HepG2 (cell line): ENCODE measurements around the gene STIM2. TPM values are rescaled to one million over a fixed set of nuclear protein-coding genes. Genes with fewer than 3 reads are reported as not detected.

Experiments
- AHR ChIP-seq: IDR thresholded peaks from 2 replicates; pipeline ENCODE4 v1.6.1; 2018; ENCODE audit warnings: missing genetic modification reagents, missing compliant biosample characterization
- BHLHE40 ChIP-seq: IDR thresholded peaks from 2 replicates; pipeline ENCODE4 v1.6.1; 2011; ENCODE audit warnings: low read length, improper control_type of control experiment
- CBX2 ChIP-seq, 2 experiments: fragments of 200-600 bp in 1 of 2; sonication (generic); formaldehyde crosslinking in 1 of 2; IDR thresholded peaks; 2 replicates each; pipeline versions ENCODE4 v1.7.0 to v1.8.1; 2018 to 2022; ENCODE audit warnings: low read depth in 2 of 2, low read length in 1 of 2, mild to moderate bottlenecking in 1 of 2, missing genetic modification reagents in 1 of 2
- CHCHD3 ChIP-seq: sonication (generic); formaldehyde crosslinking; IDR thresholded peaks from 2 replicates; pipeline ENCODE4 v1.8.0; 2022; ENCODE audit warnings: mild to moderate bottlenecking, missing genetic modification reagents, moderate library complexity
- EEA1 ChIP-seq: sonication (generic); formaldehyde crosslinking; IDR thresholded peaks from 2 replicates; pipeline ENCODE4 v1.5.1; 2020; ENCODE audit warnings: mild to moderate bottlenecking, missing genetic modification reagents, borderline replicate concordance
- FOXK1 ChIP-seq: sonication (generic); formaldehyde crosslinking; IDR thresholded peaks from 2 replicates; pipeline ENCODE4 v1.4.0; 2020; ENCODE audit warnings: low read depth, missing genetic modification reagents, borderline replicate concordance
- GABPB1 ChIP-seq: IDR thresholded peaks from 2 replicates; pipeline ENCODE4 v1.6.1; 2016; ENCODE audit warnings: mild to moderate bottlenecking, missing genetic modification reagents, moderate library complexity, missing compliant biosample characterization
- HDAC2 ChIP-seq: sonication (generic); formaldehyde crosslinking; IDR thresholded peaks from 2 replicates; pipeline ENCODE4 v1.4.0; 2020; ENCODE audit warnings: missing genetic modification reagents
- HNF4G ChIP-seq, 2 experiments: sonication (generic) in 1 of 2; formaldehyde crosslinking in 1 of 2; IDR thresholded peaks; 2 replicates each; pipeline versions ENCODE4 v1.4.0 to v1.6.1; 2011 to 2020; ENCODE audit warnings: borderline replicate concordance in 2 of 2, low read depth in 2 of 2, mild to moderate bottlenecking in 2 of 2, low read length in 1 of 2, missing genetic modification reagents in 1 of 2, moderate library complexity in 1 of 2
- HOMEZ ChIP-seq: IDR thresholded peaks from 2 replicates; pipeline ENCODE4 v1.6.1; 2016; ENCODE audit warnings: low read depth
- JUNB ChIP-seq: sonication (generic); formaldehyde crosslinking; IDR thresholded peaks from 2 replicates; pipeline ENCODE4 v1.8.0; 2022; ENCODE audit warnings: missing genetic modification reagents, mild to moderate bottlenecking, borderline replicate concordance
- KDM2A ChIP-seq: sonication (generic); formaldehyde crosslinking; IDR thresholded peaks from 2 replicates; pipeline ENCODE4 v1.4.0; 2020; ENCODE audit warnings: low read depth, missing genetic modification reagents, borderline replicate concordance
- MIER3 ChIP-seq: IDR thresholded peaks from 2 replicates; pipeline ENCODE4 v1.6.1; 2016; ENCODE audit warnings: missing compliant biosample characterization, borderline replicate concordance
- MNT ChIP-seq: fragments of 450-650 bp; IDR thresholded peaks from 2 replicates; pipeline ENCODE4 v1.6.1; 2016
- MXD4 ChIP-seq: IDR thresholded peaks from 2 replicates; pipeline ENCODE4 v1.6.1; 2016; ENCODE audit warnings: mild to moderate bottlenecking, missing biosample characterization, missing genetic modification reagents
- NFE2 ChIP-seq: sonication (generic); formaldehyde crosslinking; IDR thresholded peaks from 2 replicates; pipeline ENCODE4 v1.4.0; 2020; ENCODE audit warnings: missing genetic modification reagents
- RARA ChIP-seq: IDR thresholded peaks from 2 replicates; pipeline ENCODE4 v1.6.1; 2016; ENCODE audit warnings: missing genetic modification reagents, missing compliant biosample characterization
- RXRB ChIP-seq: IDR thresholded peaks from 2 replicates; pipeline ENCODE4 v1.6.1; 2016; ENCODE audit warnings: borderline replicate concordance, missing genetic modification reagents, missing compliant biosample characterization
- SOX5 ChIP-seq: IDR thresholded peaks from 2 replicates; pipeline ENCODE4 v1.6.1; 2016; ENCODE audit warnings: borderline replicate concordance
- SP5 ChIP-seq: IDR thresholded peaks from 2 replicates; pipeline ENCODE4 v1.6.1; 2016; ENCODE audit warnings: low read depth, borderline replicate concordance
- TBX3 ChIP-seq: fragments of 450-650 bp; IDR thresholded peaks from 2 replicates; pipeline ENCODE4 v1.6.1; 2017; ENCODE audit warnings: antibody characterized with exemption, mild to moderate bottlenecking, inconsistent platforms, borderline replicate concordance
- TGIF2 ChIP-seq: IDR thresholded peaks from 2 replicates; pipeline ENCODE4 v1.6.1; 2016; ENCODE audit warnings: control low read depth, missing compliant biosample characterization
- XBP1 ChIP-seq: sonication (generic); formaldehyde crosslinking; IDR thresholded peaks from 2 replicates; pipeline ENCODE4 v1.5.0; 2020; ENCODE audit warnings: missing genetic modification reagents
- ZNF614 ChIP-seq: IDR thresholded peaks from 2 replicates; pipeline ENCODE4 v1.6.1; 2018; ENCODE audit warnings: missing biosample characterization, missing genetic modification reagents, inconsistent platforms, borderline replicate concordance
- polyA plus RNA-seq, 8 experiments: library from polyadenylated mRNA; depleted of rRNA in 3 of 8; stranded (reverse) in 7 of 8; unstranded in 1 of 8; fragments of >200 nt; fragmentation: Illumina TruSeq in 4 of 8; extraction: Trizol in 4 of 8; gene quantifications; 2 replicates each; pipeline versions ENCODE4 v1.2.1 to v1.2.3, GENCODE V29; 2011 to 2016; ENCODE audit warnings: low read depth in 4 of 8, missing spikeins in 1 of 8, mixed read lengths in 1 of 8; ENCODE audit not compliant: insufficient read depth in 1 of 8
- total RNA-seq, 5 experiments: library from RNA; depleted of rRNA; stranded (reverse); fragments of >200 nt; fragmentation: Illumina TruSeq; extraction: Trizol; gene quantifications; 2 replicates each; pipeline ENCODE4 v1.2.3, GENCODE V29; 2016; ENCODE audit warnings: low read depth in 1 of 5
- TF ChIP-seq, protein P1 (sequence below): sonication (generic); formaldehyde crosslinking; IDR thresholded peaks from 2 replicates; pipeline ENCODE4 v1.4.0; 2020; ENCODE audit warnings: missing genetic modification reagents

The STIM2 gene
- total and polyA plus RNA-seq, 2 of the 13 experiments (the other 11 are each of a cell fraction or from before 2014, with no cell fraction given): 19.3 to 19.4 TPM

DNA sequence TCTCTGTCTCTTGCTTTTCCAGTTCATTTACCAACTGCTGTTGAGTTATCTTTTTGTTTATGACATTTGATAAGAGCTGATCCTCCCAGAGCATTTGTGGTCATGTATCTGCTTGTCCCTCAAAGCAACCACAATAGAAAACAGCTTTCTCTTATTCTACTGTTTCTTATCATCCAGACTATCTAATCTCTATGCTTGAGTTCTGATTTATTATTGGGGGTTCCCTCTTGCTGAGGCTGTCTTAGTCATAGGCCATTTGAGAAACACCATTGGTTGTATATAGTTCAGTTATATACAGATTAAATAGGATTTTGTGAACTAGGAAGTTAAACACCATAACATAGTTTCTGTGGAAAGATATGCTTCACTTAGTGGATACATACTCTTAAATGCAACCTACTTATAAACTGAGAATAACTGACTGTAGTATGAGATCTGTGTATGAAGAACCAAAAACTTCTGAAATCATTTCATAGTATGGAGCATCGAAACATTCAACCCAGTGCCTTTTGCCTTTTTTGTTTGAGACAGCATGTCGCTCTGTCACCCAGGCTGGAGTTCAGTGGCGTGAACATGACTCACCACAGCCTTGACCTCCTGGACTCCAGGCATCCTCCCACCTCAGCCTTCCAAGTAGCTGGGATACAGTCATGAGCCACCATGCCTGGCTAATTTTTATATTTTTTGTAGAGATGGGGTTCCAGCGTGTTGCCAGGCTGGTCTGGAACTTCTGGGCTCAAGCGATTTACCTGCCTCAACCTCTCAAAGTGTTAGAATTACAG lies 75.8 kb downstream of the STIM2 start (continued):
- TF ChIP-seq MNT (peak; percentile 27; the same call in 1 of the 2 replicates), TGIF2 (peak; percentile 26; the same call in 1 of the 2 replicates), MXD4 (CRISPR knock-in tag) (peak; percentile 49; the same call in 1 of the 2 replicates), KDM2A (CRISPR knock-in tag) (peak; percentile 36; the same call in 1 of the 2 replicates), FOXK1 (CRISPR knock-in tag) (peak; percentile 42; the same call in 1 of the 2 replicates), HDAC2 (CRISPR knock-in tag) (0 out of 2 replicates have a peak, but pooled peaks have one; percentile 27), SP5 (CRISPR knock-in tag) (peak; percentile 56), RXRB (CRISPR knock-in tag) (peak; percentile 57; the same call in 1 of the 2 replicates), SOX5 (CRISPR knock-in tag) (peak; percentile 17; the same call in 1 of the 2 replicates), BHLHE40 (0 out of 2 replicates have a peak, but pooled peaks have one; percentile 7), GABPB1 (CRISPR knock-in tag) (0 out of 2 replicates have a peak, but pooled peaks have one; percentile 14), NFE2 (CRISPR knock-in tag) (no peak), TBX3 (peak; percentile 34; the same call in 1 of the 2 replicates), CBX2 (IDR thresholded peaks at IDR 0.05; ENCODE audit: low read depth, low read length) (no peak), CBX2 (CRISPR knock-in tag; IDR thresholded peaks at IDR 0.05; ENCODE audit: low read depth) (no peak), JUNB (CRISPR knock-in tag) (peak; percentile 67; the same call in 1 of the 2 replicates), HNF4G (IDR thresholded peaks at IDR 0.05; ENCODE audit: borderline replicate concordance, low read depth, low read length) (no peak), HNF4G (CRISPR knock-in tag; IDR thresholded peaks at IDR 0.05; ENCODE audit: borderline replicate concordance, low read depth) (no peak), HOMEZ (CRISPR knock-in tag) (peak; percentile 74; the same call in 1 of the 2 replicates), CHCHD3 (no peak), RARA (CRISPR knock-in tag) (peak; percentile 83), EEA1 (no peak), ZNF614 (CRISPR knock-in tag) (0 out of 2 replicates have a peak, but pooled peaks have one; percentile 33), MIER3 (CRISPR knock-in tag) (peak; percentile 33; the same call in 1 of the 2 replicates), XBP1 (CRISPR knock-in tag) (no peak), AHR (CRISPR knock-in tag) (no peak)
- TF ChIP-seq, protein P1, sequence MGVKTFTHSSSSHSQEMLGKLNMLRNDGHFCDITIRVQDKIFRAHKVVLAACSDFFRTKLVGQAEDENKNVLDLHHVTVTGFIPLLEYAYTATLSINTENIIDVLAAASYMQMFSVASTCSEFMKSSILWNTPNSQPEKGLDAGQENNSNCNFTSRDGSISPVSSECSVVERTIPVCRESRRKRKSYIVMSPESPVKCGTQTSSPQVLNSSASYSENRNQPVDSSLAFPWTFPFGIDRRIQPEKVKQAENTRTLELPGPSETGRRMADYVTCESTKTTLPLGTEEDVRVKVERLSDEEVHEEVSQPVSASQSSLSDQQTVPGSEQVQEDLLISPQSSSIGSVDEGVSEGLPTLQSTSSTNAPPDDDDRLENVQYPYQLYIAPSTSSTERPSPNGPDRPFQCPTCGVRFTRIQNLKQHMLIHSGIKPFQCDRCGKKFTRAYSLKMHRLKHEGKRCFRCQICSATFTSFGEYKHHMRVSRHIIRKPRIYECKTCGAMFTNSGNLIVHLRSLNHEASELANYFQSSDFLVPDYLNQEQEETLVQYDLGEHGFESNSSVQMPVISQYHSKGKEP (CRISPR knock-in tag): no peak
